Endothelial cell (in vitro differentiated cells): ENCODE measurements around the gene RPS29. TPM values are rescaled to one million over a fixed set of nuclear protein-coding genes. Genes with fewer than 3 reads are reported as not detected.
"Not testable (repeated sequence)": the region's sequence is repeated elsewhere in the genome, so short reads cannot be mapped to it uniquely, and the experiment has no call there.

ENCODE experiments used
- DNase-seq: peaks from one replicate; pipeline ENCODE4 v3.0.0; 2021; ENCODE audit warnings: low spot score
- H3K27ac Mint-ChIP-seq: one replicate; pipeline ENCODE4 v1.8.0; 2021; ENCODE audit warnings: mixed read lengths, inconsistent platforms; ENCODE audit not compliant: unreplicated experiment
- H3K27me3 Mint-ChIP-seq: one replicate; pipeline ENCODE4 v1.8.0; 2021; ENCODE audit warnings: mild to moderate bottlenecking, moderate library complexity, mixed read lengths, inconsistent platforms; ENCODE audit not compliant: unreplicated experiment
- H3K36me3 Mint-ChIP-seq: one replicate; pipeline ENCODE4 v1.8.0; 2021; ENCODE audit warnings: mild to moderate bottlenecking, low read depth, mixed read lengths, inconsistent platforms; ENCODE audit not compliant: unreplicated experiment
- H3K4me1 Mint-ChIP-seq: one replicate; pipeline ENCODE4 v1.8.0; 2021; ENCODE audit warnings: mild to moderate bottlenecking, mixed read lengths, inconsistent platforms; ENCODE audit not compliant: unreplicated experiment
- H3K4me3 Mint-ChIP-seq: one replicate; pipeline ENCODE4 v1.8.0; 2021; ENCODE audit warnings: mild to moderate bottlenecking, mixed read lengths, inconsistent platforms; ENCODE audit not compliant: unreplicated experiment
- H3K9me3 Mint-ChIP-seq: one replicate; pipeline ENCODE4 v1.8.0; 2021; ENCODE audit warnings: mixed read lengths, inconsistent platforms; ENCODE audit not compliant: unreplicated experiment
- total RNA-seq: library from RNA; stranded (reverse); fragmentation: NEBNext Ultra II Directional; extraction: Animal tissue kit (Norgen Biotek cat#: 25700); gene quantifications from one replicate; pipeline ENCODE4 v1.2.1, GENCODE V29; 2021; ENCODE audit not compliant: unreplicated experiment
- TF ChIP-seq, protein P1 (sequence below): fragments of 200-600 bp; sonication (generic); IDR thresholded peaks from one replicate; pipeline ENCODE4 v1.5.0; 2021; ENCODE audit warnings: antibody characterized with exemption; ENCODE audit not compliant: unreplicated experiment

The RPS29 gene
- total RNA-seq, 1 donor from 2014 or later: 2,246 TPM

DNA sequence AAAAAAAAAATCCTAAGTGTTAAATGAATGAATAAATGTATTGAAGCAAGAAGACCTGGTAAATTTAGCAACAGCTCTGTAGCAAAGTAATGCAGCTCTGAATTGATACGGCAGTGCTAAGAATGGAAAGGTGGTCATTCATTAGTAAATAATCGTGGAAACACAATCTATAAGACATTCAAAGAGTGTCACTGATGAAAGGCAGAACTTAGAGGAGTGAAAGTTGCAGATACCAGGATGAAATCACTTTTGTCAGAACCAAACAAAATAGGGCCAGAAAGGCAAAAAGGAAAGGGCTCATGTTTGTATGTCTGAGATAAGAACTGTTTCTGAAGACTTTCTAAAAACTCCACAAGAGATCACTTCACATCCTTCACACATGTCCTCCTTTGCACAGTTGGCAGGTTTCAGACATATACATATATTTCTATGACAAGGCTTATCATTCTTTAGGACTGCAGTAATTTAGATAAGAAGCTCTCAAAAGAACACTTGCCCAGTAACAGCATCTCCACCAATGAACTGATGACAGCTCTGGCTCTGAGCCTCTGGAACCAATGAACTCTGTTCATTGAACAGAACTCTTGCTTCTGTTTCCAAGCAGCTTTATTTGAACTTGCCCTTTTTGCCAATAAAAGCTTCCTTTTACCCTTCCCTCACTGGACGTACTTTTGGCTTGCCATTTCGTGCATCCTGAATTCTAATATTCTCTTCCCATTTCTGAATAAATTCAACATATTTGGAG lies 8.3 kb upstream of the RPS29 start:
- DNase-seq: no peak
- Mint-ChIP-seq H3K27me3 (peaks cover 1% of the 10 kb centered on the region), H3K4me3 (no peak overlapping the region), H3K4me1 (peaks cover 16% of the 10 kb centered on the region), H3K9me3 (no peaks in the 10 kb centered on the region), H3K27ac (no peak overlapping the region), H3K36me3 (no peaks in the 10 kb centered on the region)
- TF ChIP-seq, protein P1, sequence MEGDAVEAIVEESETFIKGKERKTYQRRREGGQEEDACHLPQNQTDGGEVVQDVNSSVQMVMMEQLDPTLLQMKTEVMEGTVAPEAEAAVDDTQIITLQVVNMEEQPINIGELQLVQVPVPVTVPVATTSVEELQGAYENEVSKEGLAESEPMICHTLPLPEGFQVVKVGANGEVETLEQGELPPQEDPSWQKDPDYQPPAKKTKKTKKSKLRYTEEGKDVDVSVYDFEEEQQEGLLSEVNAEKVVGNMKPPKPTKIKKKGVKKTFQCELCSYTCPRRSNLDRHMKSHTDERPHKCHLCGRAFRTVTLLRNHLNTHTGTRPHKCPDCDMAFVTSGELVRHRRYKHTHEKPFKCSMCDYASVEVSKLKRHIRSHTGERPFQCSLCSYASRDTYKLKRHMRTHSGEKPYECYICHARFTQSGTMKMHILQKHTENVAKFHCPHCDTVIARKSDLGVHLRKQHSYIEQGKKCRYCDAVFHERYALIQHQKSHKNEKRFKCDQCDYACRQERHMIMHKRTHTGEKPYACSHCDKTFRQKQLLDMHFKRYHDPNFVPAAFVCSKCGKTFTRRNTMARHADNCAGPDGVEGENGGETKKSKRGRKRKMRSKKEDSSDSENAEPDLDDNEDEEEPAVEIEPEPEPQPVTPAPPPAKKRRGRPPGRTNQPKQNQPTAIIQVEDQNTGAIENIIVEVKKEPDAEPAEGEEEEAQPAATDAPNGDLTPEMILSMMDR: no peak

DNA sequence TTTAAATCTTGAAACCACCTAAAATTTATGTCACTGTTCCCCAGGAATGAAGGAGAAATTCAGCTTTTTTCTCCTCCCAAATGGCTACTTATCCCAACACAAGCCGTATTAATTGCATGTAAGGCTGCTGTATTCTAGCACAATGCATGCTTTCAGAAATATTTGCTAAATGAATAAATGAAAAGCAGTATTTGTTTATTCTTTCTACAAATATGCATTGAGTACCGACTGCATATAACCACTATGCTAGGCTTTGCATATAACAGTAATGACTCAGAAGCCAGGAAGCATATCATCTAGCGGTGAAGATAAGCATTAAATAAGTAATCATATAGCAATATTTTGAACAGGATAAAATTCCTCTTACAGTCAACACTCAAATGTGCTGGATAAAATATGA lies 6.8 kb upstream of the RPS29 start:
- no peak for DNase-seq
- Mint-ChIP-seq H3K9me3 (no peaks in the 10 kb centered on the region), H3K4me3 (no peak overlapping the region), H3K4me1 (peaks cover 13% of the 10 kb centered on the region), H3K27ac (no peak overlapping the region), H3K27me3 (peaks cover 1% of the 10 kb centered on the region), H3K36me3 (no peaks in the 10 kb centered on the region)
- TF ChIP-seq, protein P1: no peak

DNA sequence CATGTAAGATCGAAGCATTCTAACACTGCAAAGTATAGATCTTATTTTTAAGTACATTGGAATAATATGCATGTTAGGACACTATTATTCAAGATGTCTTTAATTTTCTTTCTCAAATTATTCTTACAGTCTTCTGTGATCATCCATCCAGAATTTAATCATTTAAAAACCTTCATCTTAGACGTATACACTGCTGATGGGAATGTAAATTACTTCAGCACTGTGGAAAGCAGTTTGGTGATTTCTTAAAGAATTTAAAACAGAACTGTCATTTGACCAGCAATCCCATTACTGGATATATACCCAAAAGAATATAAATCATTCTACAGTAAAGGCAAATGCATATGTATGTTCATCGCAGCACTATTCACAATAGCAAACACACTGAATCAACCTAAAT lies 3.2 kb upstream of the RPS29 start:
- H3K4me3 Mint-ChIP-seq: no peak overlapping the region

GRCh38 chr14:49586673-49587460 lies 687 bp upstream of the RPS29 start:
- Mint-ChIP-seq H3K4me1 (peaks cover 30% of the 10 kb centered on the region), H3K27me3 (peaks cover 30% of the 10 kb centered on the region), H3K4me3 (peak overlapping the region; percentile 98), H3K9me3 (no peaks in the 10 kb centered on the region), H3K27ac (peak overlapping the region; percentile 92), H3K36me3 (peaks cover 33% of the 10 kb centered on the region)
- DNase-seq: peak; percentile 32
- TF ChIP-seq, protein P1: peak; percentile 99

More for the DNA sequence above, 3.2 kb upstream of the RPS29 start:
- no peaks in the 10 kb centered on the region for H3K9me3 Mint-ChIP-seq
- peak overlapping the region; percentile 39 for H3K27ac Mint-ChIP-seq
- peaks cover 23% of the 10 kb centered on the region for H3K27me3 Mint-ChIP-seq
- DNase-seq: no peak
- peaks cover 14% of the 10 kb centered on the region for H3K36me3 Mint-ChIP-seq
- peaks cover 16% of the 10 kb centered on the region for H3K4me1 Mint-ChIP-seq
- TF ChIP-seq, protein P1: no peak

DNA sequence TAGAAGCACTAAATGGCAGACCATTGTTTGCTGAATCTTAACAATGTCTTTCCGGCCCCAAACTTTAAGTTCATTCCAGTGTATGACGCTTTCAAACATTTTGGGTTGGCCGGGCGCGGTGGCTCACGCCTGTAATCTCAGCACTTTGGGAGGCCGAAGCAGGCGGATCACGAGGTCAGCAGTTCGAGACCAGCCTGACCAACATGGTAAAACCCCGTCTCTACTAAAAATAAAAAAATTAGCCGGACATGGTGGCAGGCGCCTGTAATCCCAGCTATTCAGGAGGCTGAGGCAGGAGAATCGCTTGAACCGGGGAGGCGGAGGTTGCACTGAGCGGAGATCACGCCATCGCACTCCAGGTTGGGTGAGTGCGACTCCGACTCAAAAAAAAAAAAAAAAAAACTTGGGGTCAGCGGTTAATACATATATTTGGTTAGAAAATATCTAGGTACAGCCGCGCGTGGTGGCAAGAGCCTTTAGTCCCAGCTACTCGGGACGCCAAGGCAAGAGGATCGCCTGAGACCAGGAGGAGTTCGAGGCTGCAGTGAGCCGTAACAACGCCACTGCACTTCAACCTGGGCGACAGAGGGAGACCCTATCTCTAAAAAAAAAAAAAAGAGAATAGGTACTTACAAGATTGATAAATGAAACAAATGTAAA lies 1.1 kb downstream of the RPS29 start:
- Mint-ChIP-seq H3K36me3 (peaks cover 39% of the 10 kb centered on the region), H3K4me3 (peak overlapping the region; percentile 98), H3K27me3 (peaks cover 32% of the 10 kb centered on the region), H3K27ac (peak overlapping the region; percentile 92), H3K4me1 (peaks cover 30% of the 10 kb centered on the region)
- H3K9me3 Mint-ChIP-seq: not testable (repeated sequence)
- peak; percentile 23 for DNase-seq
